Endothelial cell of umbilical vein (primary cell): ENCODE measurements around the gene S100A5.

Experiments used
- CTCF ChIP-seq, 2 donors: IDR thresholded peaks; 1 replicate in 1 of 2; 2 replicates in 1 of 2; pipeline ENCODE4 v1.5.1; 2011; ENCODE audit warnings: low read length in 2 of 2, mild to moderate bottlenecking in 2 of 2, moderate library complexity in 2 of 2, control low read depth in 1 of 2, inconsistent platforms in 1 of 2, low read depth in 1 of 2; ENCODE audit not compliant: insufficient read depth in 1 of 2; ENCODE audit errors: extremely low read depth in 1 of 2
- POLR2A ChIP-seq: IDR thresholded peaks from 2 replicates; pipeline ENCODE4 v1.6.1; 2012; ENCODE audit warnings: low read depth, mild to moderate bottlenecking, control low read depth, low read length

- TF ChIP-seq POLR2A (no peak), CTCF (IDR thresholded peaks at IDR 0.05; ENCODE audit: extremely low read depth in 1 of 2, insufficient read depth in 1 of 2, low read depth in 1 of 2, low read length in 2 of 2) (no peak)
Measured at GRCh38 chr1:153577138-153577537, 36.4 kb upstream of the S100A5 start.
